ENCODE measurements around the gene HOXD3.

The HOXD3 gene

GRCh38 chr2:176182671-176183070 lies 25.6 kb downstream of the HOXD3 start:
- DNase-seq, result no peak

- no peak for DNase-seq
These were observed 27.6 kb downstream of the HOXD3 start for GRCh38 chr2:176184749-176185148.

- DNase-seq, result no peak
These were observed 28.9 kb downstream of the HOXD3 start for GRCh38 chr2:176186024-176186423.

- DNase-seq, result no peak
These were observed 30.2 kb downstream of the HOXD3 start for GRCh38 chr2:176187200-176187898.

- no peak for DNase-seq
These were observed 31.0 kb downstream of the HOXD3 start, which contains the start of gene HOXD1 for GRCh38 chr2:176187899-176188773. Gene HOXD1 (plus strand): TSS chr2:176188668. CDS start chr2:176188802, 134 bp downstream.

GRCh38 chr2:176188774-176189680 lies 31.9 kb downstream of the HOXD3 start:
- no peak for DNase-seq

GRCh38 chr2:176189681-176190641 lies 32.9 kb downstream of the HOXD3 start:
- no peak for DNase-seq

- DNase-seq, result no peak
These were observed 35.2 kb downstream of the HOXD3 start for GRCh38 chr2:176192351-176192750.

- no peak for DNase-seq
These were observed 35.9 kb downstream of the HOXD3 start for GRCh38 chr2:176193048-176193447.

GRCh38 chr2:176199902-176200301 lies 42.8 kb downstream of the HOXD3 start:
- DNase-seq, result no peak

GRCh38 chr2:176200971-176201370 lies 43.9 kb downstream of the HOXD3 start:
- DNase-seq, result no peak

- DNase-seq, result no peak
These were observed 45.4 kb downstream of the HOXD3 start for GRCh38 chr2:176202491-176202890.

- no peak for DNase-seq
These were observed 48.0 kb downstream of the HOXD3 start for GRCh38 chr2:176205126-176205525.

GRCh38 chr2:176206136-176206535 lies 49.0 kb downstream of the HOXD3 start:
- DNase-seq, result no peak

- DNase-seq, result no peak
These were observed 49.6 kb downstream of the HOXD3 start for GRCh38 chr2:176206682-176207081.

- DNase-seq, result no peak
These were observed 54.0 kb downstream of the HOXD3 start for GRCh38 chr2:176211110-176211509.

- no peak for DNase-seq
These were observed 55.2 kb downstream of the HOXD3 start for GRCh38 chr2:176212276-176212675.

GRCh38 chr2:176213406-176213805 lies 56.3 kb downstream of the HOXD3 start:
- no peak for DNase-seq

Data from bone marrow (tissue), 2 donors.